ENCODE measurements around the gene PC. TPM values are rescaled to one million over a fixed set of nuclear protein-coding genes. Genes with fewer than 3 reads are reported as not detected.

Gene PC
- total RNA-seq, 3 donors from 2014 or later = 20.0 to 43.8 (median 43.3) TPM

DNA sequence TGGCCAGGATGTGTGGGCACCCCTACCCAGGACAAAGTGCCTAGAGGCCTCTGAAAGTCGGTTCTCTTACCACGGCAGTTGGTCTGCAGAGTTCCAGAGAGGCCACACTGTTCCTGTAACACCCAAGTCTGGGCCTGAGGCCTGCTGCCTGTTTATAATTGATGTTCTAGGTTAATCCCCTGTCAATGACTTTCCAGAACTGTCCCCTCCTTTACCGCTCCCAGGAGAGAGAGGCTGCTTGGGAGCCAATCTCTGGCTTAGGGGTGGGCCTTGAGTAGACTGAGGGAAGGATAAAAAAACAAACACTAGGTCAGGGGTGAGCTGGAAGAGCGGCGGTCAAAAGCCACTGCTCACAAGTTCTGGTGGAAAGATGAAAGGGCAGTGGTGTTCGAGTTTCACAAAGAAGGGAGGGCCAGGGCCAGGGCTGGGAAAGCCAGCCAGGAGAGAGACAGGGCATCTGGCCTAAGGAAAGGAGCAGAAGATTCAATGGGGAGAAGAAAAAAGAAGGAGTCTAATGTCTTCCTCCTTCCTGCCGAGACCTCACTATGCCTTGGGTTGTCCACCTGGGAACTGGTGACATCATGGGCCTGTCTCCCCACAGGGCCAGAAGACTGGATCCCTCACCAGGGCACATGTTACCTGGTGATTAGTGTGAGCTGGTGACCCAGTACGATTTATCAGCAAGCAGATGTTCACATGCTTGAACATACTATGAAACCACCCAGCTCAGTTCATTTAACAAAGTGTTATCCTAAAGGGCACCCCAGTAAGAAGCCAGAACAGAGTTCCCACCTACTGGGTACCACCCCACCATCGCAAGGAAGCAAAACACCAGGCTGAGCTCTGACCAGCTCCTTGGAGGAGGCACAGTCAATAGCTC, 50.2 kb downstream of the PC start:
- intact Hi-C loops (cut with DNase I, micrococcal nuclease) = no loop called here
- TF ChIP-seq, protein P1, sequence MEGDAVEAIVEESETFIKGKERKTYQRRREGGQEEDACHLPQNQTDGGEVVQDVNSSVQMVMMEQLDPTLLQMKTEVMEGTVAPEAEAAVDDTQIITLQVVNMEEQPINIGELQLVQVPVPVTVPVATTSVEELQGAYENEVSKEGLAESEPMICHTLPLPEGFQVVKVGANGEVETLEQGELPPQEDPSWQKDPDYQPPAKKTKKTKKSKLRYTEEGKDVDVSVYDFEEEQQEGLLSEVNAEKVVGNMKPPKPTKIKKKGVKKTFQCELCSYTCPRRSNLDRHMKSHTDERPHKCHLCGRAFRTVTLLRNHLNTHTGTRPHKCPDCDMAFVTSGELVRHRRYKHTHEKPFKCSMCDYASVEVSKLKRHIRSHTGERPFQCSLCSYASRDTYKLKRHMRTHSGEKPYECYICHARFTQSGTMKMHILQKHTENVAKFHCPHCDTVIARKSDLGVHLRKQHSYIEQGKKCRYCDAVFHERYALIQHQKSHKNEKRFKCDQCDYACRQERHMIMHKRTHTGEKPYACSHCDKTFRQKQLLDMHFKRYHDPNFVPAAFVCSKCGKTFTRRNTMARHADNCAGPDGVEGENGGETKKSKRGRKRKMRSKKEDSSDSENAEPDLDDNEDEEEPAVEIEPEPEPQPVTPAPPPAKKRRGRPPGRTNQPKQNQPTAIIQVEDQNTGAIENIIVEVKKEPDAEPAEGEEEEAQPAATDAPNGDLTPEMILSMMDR (IDR thresholded peaks at IDR 0.05) = no peak
- Histone ChIP-seq H3K9me3 (no peaks in the 10 kb centered on the region), H3K4me3 (no peak overlapping the region), H3K4me1 (ENCODE audit: low read depth) (no peaks in the 10 kb centered on the region), H3K36me3 (ENCODE audit: low read depth) (no peaks in the 10 kb centered on the region)
- ATAC-seq (no peak), DNase-seq (no peak)

DNA sequence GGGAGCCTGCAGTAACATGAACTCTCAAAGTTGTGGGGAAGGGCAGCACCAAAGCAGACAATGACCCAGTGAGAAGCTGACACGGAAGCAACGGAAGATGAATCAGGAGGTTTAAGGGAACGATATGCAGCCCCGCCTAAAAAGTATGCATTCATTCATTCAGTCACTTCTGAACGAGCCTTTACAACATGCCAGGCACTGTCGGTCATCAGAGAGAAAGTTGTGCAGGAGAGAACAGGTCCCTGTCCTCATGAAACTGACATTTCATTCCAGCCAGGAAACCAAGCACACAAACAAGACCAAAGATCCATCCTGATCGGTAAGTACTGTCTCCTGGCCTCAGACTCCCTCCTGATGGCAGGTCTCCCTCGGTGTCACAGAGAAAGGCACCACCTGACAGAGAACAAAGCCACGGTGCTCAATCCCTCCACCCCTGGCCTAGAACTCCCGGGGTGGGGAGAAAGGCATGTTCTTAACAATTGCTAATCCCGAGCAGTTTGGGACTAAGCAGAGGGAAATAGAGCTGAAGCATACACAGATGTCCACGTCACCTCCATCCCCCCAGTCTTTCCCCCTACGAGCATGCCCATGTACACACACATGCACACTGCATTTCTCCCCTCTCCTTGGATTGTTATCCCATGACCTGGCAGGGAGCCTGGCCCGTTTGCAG, 52.0 kb downstream of the PC start:
- Histone ChIP-seq H3K9me3 (no peaks in the 10 kb centered on the region), H3K4me1 (ENCODE audit: low read depth) (no peaks in the 10 kb centered on the region), H3K4me3 (no peak overlapping the region), H3K36me3 (ENCODE audit: low read depth) (no peaks in the 10 kb centered on the region)
- intact Hi-C loops (cut with DNase I, micrococcal nuclease) = no loop called here
- TF ChIP-seq, protein P1 (IDR thresholded peaks at IDR 0.05) = no peak
- no peak for DNase-seq
- ATAC-seq = peak; percentile 50

DNA sequence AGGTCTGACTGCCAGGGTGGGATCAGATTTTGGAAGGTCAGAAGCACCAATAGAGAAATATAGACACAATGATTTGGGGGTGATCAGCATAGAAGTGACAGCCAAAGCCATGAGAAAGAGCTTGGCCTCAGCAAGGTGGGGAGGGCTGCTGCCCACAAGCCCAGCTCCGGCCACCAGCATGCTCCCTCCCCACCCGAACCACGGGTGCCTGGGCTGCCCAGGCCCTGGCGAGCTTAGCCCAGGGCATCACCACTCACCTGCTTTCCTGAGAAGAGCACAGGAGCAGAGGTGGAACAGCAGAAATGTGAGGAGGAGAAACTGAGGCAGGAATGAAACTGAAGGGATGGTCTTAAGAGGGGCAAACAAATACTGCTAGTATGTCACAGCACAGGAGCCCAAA, 52.6 kb downstream of the PC start:
- no peak for ATAC-seq
- intact Hi-C loops (cut with DNase I, micrococcal nuclease) = no loop called here
- H3K9me3 ChIP-seq = no peaks in the 10 kb centered on the region
- H3K4me3 ChIP-seq = no peak overlapping the region
- TF ChIP-seq, protein P1 (IDR thresholded peaks at IDR 0.05) = no peak
- DNase-seq = no peak
- H3K4me1 ChIP-seq (ENCODE audit: low read depth) = no peaks in the 10 kb centered on the region
- no peaks in the 10 kb centered on the region for H3K36me3 ChIP-seq (ENCODE audit: low read depth)

DNA sequence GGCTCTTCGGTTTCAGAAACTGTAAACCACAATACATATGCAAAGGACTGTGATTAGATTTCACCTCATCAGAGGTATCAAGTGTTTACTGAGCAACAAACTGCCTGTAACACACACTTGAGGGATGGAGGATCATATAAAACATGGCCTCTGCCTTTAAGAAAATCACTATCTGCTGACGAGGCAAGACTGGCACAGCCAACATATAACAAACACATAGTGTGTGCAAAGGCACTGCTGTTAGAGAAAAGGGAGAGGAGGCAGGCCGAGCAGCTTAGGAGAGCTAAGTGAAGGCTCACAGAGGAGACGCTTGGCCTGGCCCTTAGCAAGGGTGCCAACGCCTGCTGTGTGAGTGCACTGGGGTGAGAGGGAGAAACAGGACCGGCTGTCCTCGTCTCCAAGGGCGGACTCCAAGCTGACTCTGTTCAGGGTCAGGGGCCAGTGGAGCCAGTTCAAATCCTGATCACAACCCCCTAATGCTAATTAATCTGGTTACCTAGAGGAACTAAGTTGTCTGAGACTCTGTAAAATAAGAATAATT, 53.1 kb downstream of the PC start:
- TF ChIP-seq, protein P1 (IDR thresholded peaks at IDR 0.05) = no peak
- DNase-seq (no peak), ATAC-seq (no peak)
- intact Hi-C loops (cut with DNase I, micrococcal nuclease) = no loop called here
- Histone ChIP-seq H3K9me3 (no peaks in the 10 kb centered on the region), H3K36me3 (ENCODE audit: low read depth) (no peaks in the 10 kb centered on the region), H3K4me1 (ENCODE audit: low read depth) (no peaks in the 10 kb centered on the region), H3K4me3 (no peak overlapping the region)

DNA sequence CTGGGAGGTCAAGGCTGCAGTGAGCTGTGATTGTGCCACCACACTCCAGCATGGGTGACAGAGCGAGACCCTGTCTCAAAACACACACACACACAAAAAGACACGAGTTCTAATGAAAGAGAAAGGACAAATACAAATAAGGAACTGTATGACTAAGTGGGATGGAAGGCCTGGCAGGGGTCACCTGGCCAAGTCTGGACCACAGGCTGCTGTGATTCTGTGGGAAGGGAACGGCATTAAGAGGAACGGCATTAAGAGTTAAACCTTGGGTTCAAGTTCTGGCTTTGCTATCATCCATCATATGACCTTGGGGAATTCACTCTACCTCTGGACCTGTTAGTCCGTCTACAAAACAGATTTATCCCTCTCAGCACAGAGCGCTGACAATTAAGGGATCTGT, 53.6 kb downstream of the PC start:
- DNase-seq = no peak
- Histone ChIP-seq H3K9me3 (no peaks in the 10 kb centered on the region), H3K36me3 (ENCODE audit: low read depth) (no peaks in the 10 kb centered on the region), H3K4me3 (no peak overlapping the region), H3K4me1 (ENCODE audit: low read depth) (no peaks in the 10 kb centered on the region)
- intact Hi-C loops (cut with DNase I, micrococcal nuclease) = no loop called here
- ATAC-seq = no peak
- TF ChIP-seq, protein P1 (IDR thresholded peaks at IDR 0.05) = no peak

Measured in mucosa of descending colon (tissue), 3 donors.